COLO829 (cell line): ENCODE data around the gene LKAAEAR1.
"Not testable (repeated sequence)": the region's sequence is repeated elsewhere in the genome, so short reads cannot be mapped to it uniquely, and the experiment has no call there.

ENCODE experiments used
- DNase-seq: peaks from one replicate; pipeline ENCODE4 v3.0.0; 2012; ENCODE audit warnings: low spot score

The LKAAEAR1 gene, protein sequence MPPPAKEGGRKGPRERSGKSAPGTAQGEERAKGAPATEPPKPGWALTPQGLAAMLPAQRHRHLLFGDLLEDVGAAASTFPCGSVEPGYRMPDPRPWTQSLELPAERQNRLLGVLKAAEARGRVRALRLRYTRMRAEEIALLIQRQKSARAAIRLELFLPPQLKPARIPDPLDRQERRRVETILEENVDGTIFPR

DNA sequence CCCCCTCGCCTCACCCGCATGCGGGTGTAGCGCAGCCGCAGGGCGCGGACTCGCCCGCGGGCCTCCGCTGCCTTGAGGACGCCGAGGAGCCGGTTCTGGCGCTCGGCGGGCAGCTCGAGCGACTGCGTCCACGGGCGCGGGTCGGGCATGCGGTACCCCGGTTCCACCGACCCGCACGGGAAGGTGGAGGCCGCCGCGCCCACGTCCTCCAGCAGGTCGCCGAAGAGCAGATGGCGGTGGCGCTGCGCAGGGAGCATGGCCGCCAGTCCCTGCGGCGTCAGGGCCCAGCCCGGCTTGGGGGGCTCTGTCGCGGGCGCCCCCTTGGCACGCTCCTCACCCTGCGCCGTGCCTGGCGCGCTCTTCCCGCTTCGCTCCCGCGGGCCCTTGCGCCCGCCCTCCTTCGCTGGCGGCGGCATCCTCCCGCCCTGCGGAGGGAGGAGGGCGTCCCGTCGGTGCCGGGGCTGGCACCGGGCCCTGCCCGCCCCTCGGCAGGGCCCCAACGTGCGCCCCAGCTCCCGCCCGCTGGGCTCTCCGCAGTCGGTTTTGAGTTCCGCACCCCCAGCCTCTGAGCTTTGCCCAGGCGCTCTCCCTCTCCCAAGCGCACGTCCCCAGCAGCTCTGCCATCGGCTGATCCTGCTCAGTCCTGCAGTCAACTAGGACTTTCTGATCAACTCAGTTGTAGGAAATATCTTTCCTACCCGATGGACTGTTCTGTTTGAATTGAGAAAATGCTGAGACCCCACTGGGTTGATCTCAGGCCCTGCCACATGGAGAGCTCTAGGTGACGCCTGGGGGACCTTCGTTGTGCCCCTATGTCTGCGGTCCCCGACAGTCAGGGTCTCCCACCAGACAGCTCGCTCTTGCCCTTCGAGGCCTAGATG is at the start of gene LKAAEAR1:
Gene LKAAEAR1, minus strand, starts transcription at position 595 of the 881 bp plus-strand sequence. Its CDS starts 179 bp downstream, at position 416.
- no peak for DNase-seq

DNA sequence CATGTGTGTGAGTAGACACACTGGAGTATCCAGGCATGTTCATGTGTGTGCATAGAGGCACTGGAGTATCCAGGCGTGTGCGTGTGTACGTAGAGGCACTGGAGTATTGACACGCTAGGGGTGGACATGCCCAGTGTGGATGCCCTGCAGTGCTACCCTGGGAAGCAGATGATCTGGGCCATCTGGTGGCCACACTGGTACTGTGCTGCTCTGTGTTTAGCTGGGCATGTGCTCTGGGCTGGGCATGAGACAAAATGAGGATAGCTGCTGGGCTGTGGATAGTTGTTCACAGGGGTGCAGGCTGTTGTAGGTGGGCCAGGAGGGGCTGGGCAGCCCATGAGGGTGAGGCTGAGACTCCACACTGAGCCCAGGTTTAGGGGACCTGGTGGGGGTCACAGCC is 47.2 kb upstream of the LKAAEAR1 start:
- DNase-seq = peak; percentile 69

DNA sequence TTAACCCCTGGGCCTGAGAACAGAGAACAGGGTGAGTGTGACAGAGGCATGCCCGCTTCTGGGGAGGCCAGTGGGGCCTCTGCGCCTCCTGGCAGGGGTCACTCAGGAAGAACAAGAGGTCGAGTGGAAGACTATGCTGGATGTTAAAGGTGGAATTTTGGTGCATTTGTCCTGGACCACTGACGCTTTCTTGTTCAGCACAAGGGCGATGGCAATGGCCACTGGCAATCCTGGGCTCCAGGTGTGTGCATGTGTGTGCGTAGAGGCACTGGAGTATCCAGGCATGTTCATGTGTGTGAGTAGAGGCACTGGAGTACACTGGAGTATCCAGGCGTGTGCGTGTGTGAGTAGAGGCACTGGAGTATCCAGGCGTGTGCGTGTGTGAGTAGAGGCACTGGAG is 46.7 kb upstream of the LKAAEAR1 start:
- no peak for DNase-seq

DNA sequence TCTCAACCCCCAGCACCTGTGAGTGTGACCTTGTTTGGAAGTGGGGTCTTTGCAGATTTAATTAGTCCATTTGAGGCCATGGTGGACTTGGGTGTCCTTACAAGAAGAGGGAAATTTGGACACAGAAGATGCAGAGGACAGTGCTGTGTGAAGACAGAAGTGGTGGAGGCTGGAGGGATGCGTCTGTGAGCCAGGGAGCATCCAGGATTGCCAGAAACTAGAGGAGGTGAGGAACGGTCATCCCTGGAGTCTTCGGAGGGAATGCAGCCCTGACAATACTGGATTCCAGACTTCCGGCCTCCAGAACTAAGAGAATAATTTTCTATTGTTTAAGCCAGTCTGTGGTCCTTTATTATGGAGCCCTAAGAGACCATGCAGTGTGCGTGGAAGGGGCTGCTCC is 46.1 kb upstream of the LKAAEAR1 start:
- no peak for DNase-seq

DNA sequence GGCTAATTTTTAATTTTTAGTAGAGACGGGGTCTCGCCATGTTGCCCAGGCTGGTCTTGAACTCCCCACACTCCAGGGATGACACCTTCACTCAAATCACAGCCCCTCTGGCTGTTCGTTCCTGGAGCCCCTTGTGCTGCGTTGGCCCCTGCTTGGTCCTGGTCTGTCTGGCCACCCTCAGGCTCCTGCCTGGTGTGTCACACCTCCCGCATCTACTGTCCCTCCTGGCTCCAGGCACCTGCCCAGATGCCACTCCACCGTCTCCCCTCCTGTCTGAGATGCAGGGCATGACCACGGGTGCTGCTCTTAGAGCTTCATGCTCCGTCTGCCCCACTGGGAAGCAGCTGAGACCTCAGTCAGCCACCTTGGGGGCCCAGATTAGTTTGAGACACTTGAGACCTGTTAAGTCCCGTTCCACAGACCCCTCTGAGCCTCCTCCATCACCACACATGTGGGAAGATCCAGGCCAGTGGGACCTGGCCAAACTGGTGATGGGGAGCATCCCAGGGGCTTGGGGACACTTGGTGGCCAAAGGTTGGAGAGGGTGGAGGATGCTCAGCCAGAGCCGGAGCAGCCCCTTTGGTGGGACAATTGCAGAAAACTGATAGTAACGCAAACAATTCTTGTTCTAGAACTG is 45.1 kb upstream of the LKAAEAR1 start:
- no peak for DNase-seq

DNA sequence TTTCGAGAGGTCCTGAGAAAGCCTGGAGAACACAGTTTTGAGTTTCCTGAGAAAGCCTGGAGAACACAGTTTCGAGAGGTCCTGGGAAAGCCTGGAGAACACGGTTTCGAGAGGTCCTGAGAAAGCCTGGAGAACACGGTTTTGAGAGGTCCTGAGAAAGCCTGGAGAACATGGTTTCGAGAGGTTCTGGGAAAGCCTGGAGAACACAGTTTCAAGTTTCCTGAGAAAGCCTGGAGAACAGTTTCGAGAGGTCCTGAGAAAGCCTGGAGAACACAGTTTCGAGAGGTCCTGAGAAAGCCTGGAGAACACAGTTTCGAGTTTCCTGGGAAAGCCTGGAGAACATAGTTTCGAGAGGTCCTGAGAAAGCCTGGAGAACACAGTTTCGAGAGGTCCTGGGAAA is 39.3 kb upstream of the LKAAEAR1 start:
- not testable (repeated sequence) for DNase-seq

DNA sequence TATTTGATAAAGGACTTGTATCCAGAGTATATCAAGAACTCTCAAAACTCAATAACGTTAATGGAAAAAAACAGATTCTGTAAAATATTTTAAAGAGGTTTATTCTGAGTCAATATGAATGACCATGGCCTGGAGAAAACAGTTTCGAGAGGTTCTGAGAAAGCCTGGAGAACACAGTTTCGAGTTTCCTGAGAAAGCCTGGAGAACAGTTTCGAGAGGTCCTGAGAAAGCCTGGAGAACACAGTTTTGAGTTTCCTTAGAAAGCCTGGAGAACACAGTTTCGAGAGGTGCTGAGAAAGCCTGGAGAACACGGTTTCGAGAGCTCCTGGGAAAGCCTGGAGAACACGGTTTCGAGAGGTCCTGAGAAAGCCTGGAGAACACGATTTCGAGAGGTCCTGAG is 38.7 kb upstream of the LKAAEAR1 start:
- not testable (repeated sequence) for DNase-seq

DNA sequence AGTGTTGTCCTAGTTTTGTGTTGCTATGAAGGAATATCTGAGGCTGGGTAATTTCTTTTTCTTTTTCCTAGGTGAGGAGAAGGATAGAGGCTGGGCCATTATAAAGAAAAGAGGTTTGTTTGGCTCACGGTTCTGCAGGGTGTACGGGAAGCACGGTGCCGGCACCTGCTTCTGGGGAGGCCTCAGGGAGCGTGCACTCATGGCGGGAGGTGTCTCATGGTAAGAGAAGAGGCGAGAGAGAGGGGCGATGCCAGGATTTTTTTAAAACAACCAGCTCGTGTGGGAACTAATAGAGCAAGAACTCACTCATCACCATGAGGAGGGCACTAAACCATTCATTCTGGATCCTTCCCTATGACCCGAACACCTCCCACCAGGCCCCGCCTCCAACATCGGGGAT is 37.4 kb upstream of the LKAAEAR1 start:
- no peak for DNase-seq

DNA sequence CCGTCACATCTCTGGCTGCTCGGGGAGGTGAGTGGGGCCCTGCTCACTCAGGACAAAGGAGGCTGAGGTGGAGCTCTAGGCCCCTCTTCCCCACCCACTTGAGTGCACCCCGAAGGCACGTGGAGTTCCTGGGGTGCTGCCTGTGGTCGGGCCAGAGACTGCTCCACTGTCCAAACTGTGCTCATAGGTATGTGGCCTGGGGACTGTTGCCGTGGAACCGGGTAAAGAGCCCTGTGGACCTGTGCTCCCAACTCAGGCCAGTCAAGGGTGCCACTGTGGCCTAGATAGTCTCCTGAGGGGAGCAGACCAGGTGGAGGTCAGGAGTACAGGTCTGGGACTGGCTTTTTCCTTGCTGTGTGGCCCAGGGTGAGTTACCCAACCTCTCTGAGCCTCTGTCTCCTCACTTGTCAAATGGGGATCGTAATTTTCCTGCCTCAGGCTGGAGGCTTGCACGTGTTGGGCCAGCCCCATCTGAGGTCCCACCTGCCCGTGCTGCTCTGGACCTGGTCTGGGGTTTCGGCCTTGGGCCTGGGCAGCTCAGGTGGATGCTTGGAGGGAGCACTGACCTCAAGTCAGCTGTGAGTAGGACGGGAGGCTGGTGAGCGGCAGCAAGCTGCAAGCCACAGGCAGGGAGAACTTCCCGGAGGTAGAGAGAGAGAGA is 35.6 kb upstream of the LKAAEAR1 start:
- no peak for DNase-seq

DNA sequence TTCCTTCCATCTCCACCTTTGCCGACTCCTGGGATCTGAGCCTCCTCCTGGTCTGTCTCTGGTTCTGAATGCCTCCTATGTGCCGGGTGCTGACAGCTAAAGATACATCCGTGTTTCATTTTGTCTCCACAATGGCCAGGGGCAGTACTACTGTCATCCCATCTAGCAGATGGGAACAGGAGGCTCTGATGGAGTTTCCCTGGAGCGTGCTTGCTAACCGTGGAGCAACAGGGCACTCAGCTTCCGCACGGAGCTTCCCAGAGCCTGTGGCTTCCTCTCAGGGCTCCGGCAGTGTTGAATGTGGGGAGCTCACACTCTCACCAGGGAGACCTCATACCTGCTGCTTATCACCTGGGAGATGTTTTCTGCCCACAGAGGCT is 35.1 kb upstream of the LKAAEAR1 start:
- no peak for DNase-seq

DNA sequence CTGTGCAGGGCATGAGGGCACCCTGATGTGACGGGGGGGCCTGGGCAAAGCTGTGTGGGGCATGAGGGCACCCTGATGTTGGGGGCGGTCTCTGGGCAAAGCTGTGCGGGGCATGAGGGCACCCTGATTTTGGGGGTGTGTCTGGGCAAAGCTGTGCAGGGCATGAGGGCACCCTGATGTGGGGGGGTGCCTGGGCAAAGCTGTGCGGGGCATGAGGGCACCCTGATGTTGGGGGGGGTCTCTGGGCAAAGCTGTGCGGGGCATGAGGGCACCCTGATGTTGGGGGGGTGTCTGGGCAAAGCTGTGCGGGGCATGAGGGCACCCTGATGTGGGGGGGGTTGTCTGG is 33.2 kb upstream of the LKAAEAR1 start:
- not testable (repeated sequence) for DNase-seq

DNA sequence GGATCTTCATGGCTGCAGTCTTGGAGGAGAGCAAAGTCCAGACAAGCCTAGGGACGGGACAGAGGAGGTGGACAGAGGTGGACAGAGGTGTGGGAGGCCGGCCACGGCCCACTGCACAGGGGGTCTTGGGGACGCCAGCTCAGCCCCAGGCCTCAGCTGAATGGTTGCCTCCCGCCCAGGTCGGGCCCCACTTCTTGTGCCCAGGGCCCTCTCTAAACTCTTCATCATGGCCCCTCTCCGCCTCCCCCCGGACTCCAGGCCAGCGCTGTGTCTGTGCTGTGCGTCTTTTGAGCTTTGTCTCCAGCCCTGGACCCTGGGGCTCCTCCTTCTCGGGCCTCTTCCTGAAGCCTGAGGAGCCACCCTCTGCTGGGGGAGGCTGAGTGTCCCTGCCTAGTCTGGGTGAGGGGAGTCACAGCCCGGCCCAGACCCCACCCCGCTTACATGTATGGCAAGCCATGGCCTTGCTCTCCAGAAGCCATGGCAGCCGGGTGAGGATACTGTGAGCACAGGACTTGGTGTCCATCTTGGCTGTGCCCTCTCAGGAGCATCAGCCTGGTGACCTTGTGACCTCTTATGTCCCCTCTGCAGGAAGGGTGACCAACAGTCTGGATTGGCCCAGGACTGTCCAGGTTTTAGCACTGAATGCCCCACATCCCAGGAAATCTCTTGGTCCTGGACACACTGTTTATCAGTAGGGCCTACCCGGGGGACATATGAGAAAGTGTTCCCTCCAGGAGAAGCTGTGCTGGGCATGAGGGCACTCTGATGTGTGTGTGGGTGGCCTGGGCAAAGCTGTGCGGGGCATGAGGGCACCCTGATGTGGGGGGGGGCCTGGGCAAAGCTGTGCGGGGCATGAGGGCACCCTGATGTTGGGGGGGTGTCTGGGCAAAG is 32.6 kb upstream of the LKAAEAR1 start:
- DNase-seq = no peak

DNA sequence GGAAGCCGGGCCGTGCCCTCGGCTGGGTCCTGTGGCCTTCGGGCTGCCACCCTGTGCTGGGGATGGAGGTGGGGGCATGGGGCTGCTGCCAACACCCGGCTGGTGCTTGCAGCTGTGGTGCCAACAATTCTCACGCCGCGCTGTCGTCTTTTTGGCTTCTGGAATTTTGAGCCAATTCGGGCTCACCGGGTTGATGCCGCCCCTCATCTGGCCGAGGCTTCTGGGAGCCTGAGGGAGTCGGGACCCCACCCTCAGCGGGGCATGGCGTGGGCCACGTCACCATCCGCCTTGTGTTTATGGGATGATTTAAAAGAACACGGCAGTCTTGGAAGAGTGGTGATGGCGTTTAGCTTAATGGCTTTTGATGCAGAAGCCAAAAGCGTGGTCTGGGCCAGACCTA is 31.8 kb upstream of the LKAAEAR1 start:
- no peak for DNase-seq

DNA sequence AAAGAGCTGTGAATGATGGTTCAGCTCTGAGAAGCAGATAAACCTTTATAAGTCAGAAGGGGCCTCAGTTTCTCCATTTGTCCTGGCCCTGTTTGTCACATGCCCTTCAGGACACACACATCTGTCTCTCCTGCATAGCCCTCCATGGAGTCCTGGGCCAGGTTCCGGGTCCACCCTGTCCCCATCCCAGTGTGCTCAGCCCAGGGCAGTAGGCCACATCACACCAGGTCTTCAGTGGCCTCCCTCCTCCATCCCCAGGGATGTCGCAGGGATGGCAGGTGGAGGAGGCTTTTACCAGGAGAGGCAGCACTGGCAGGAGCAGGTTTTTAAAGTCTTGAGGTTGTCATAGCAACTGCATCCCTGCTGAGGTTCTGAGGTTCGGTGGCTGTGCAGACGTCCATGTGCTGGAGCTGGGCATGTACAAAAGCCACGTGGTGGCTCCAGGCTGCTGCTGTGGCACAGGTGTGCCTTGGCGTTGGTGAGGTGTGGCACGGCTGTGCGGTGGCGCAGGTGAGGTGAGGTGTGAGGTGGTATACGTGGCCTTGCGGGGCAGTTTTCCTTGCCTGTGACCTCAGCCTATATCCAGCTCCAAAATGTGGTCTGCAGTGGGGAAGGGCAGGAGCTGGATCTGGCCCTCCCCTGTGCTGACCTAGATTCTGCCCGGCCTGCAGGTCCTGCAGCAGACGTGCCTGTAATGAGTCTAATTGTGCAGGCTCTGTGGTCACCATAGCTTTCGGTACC is 31.1 kb upstream of the LKAAEAR1 start:
- DNase-seq = no peak

DNA sequence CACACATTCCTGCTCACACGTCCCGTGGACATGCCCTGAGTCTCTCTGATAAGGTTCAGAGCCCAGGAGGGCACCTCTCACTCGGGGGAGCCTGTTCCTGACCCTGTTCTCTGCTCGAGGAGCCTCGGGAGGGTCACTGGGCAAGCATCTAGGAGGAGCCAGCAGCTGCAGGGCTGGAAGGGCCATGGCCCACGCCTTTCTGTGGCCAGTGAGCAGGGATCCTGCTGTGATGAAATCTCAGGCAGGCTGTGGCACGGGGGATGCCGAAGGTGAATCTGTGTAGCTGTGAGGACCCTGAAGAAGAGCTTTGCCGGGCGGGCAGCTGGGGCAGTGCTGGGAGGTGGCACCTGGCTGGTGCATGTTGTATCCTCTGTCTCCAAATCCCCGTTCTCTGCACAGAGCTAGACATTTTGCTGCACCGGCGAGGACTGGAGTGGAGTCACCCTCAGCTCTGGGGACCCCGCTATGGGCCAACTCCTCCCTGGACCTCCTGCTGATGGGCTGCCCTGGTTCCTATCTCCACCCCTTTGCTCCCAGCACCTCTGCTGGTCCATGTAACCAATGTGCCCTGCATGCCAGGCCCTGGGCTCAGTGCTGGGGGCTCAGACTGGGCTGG is 30.3 kb upstream of the LKAAEAR1 start:
- no peak for DNase-seq

DNA sequence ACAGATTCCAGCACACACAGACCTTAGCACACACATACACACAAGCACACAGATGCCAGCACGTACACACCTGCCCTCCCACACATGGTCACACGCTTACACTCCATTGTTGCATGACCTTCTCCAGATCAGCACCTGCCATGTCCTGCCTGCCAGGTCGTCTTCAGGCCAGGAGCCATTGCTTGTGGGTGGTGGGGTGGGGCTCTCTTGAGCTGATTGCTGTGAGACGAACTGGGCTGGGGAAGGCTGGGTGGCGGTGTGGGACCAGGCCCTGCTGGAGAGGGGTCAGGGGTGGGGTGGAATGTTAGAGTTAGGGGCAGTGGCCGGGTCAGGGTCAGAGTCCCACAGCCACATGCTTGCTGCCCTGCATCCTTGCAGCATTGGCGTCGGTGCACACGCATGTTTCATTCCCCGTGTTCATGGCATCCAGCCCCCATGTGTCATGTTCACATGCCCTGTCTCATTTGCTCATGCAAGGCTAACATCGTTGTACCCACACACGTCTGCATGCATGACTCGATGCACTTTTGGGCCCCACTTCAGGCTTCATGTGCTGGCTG is 29.7 kb upstream of the LKAAEAR1 start:
- DNase-seq = no peak

DNA sequence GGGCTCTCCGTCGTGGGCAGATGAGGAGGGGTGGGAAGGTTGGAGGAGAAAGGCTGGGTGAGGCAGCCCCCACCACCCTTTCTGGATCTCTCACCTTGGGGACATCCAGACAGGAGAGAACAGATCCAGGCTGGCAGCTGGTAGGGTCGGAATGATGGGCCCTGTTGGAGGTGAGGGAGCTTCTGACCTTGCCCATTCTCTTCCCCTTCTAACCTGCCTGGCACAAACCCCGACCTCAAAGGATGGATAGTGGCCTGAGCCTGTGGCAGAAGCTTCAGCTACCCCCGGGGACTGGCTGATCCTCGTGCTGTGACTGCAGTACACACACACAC is 29.2 kb upstream of the LKAAEAR1 start:
- DNase-seq = no peak

DNA sequence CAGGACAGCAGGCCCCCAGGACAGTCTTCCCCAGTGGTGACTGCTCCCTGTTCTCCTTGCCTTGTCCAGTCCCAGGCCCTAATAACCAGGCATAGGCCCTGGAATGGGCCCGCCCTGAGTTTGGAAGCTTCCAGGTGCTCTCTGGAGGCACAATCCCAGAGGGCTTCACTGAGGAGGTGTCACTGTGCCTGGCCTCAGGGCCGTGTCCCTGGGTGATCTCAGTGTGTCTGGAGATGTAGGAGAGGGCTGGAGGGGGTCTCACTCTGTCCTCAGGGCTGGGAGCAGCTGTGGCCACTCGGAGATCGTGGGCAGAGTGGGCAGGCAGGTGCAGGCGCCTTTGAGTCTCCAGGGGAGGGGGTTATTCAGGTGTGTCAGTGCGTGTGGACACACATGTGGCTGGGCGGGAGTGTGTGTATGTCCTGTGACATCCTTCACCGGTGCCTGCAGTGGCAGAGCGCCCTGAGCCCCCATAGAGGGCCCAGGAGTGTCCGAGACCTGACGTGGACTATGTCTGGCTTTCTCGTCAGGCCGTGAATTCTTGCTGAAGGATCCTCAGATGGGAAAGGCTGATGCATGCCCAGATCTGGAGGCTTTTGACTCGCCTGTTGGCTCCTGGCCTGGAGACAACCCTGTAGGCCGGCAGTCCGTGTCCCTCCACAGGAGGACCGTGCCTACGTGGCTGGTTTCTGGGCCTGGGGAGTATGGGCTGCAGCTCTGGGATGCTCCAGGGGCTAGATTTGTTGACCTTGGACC is 28.7 kb upstream of the LKAAEAR1 start:
- DNase-seq = no peak

DNA sequence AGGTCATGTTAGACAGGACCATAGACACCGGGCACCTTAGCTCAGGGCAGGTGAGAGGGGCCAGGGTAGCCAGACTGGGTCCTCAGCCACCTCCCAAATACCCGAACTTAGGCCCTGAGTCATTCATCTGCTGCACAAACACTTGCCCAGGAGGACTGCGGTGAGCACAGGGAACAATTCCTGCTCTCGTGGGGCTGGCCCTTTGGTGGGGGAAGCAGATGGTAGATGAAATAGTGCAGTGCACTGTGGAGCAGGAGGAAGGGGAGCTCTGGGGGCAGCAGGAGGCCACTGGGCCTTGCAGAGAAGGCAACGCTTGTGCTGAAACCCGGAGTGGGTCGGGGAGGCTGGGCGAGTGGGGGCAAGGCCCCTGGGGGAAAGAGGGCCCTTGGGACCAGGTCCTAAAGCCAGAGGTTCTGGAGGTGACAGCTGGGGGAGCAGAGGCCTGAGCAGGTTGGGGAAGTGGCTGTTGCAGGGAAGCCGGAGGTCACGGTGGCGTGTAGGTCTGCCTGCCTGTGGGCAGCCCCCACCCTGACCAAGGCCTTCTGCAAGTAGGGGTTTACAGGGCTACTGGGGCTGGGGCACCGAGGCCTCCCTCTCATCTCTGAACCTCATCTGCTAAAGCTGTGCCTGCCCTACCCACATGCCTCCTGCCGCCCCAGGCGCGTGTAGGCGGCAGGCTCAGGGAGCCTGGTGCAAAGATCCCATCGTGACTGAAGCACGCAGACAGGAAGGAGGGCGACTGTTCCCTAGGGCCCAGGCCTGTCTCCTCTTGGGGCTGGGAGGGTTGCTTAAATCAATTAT is 27.8 kb upstream of the LKAAEAR1 start:
- no peak for DNase-seq
